Renal cortical epithelial cell (primary cell): ENCODE results near the gene HIRA. TPM values are rescaled to one million over a fixed set of nuclear protein-coding genes. Genes with fewer than 3 reads are reported as not detected.

Experiments
- DNase-seq: peaks from one replicate; pipeline ENCODE4 v3.0.0-alpha.2; 2011; ENCODE audit warnings: low read depth
- total RNA-seq: library from RNA; depleted of rRNA; stranded (reverse); fragments of >200 nt; gene quantifications from 2 replicates; pipeline ENCODE4 v1.2.3, GENCODE V29; 2014

Gene HIRA
- total RNA-seq, 1 donor from 2014 or later: 41.5 TPM

DNA sequence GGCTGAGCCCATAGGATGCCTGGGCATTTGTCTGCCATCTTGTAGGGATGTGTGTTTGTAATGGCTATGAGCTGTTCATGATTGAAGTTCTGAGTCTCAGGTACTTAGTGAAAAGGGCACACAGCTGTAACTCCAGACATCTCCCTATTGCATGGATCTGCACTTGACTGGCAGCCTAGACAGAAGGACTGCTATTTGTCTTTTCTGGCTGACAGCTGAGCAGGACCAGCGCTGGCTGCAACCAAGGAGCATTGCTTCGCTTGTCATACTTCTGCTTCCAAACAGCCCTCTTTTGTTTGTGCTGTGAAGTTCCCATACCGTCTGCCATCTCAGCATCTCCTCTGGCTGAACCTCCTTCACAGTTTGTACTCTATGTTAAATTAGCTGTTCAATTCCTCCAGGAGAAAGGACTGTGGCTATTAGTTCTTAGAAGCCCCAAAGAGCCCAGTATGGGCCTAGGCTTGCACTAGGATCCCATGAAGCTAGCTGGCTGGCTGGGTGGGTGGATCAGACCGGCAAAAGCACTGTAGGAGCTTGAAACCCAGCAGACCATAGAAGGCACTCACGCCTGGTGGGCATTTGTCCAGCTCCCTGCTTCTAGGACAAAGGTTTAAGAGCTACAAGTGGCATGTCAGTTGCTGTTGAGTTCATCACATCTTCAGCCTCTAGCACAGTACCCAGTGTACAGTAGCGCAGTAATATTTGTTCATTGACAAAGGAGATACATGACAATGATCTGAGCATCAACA, 20.4 kb downstream of the HIRA start:
- DNase-seq: peak; percentile 30

DNA sequence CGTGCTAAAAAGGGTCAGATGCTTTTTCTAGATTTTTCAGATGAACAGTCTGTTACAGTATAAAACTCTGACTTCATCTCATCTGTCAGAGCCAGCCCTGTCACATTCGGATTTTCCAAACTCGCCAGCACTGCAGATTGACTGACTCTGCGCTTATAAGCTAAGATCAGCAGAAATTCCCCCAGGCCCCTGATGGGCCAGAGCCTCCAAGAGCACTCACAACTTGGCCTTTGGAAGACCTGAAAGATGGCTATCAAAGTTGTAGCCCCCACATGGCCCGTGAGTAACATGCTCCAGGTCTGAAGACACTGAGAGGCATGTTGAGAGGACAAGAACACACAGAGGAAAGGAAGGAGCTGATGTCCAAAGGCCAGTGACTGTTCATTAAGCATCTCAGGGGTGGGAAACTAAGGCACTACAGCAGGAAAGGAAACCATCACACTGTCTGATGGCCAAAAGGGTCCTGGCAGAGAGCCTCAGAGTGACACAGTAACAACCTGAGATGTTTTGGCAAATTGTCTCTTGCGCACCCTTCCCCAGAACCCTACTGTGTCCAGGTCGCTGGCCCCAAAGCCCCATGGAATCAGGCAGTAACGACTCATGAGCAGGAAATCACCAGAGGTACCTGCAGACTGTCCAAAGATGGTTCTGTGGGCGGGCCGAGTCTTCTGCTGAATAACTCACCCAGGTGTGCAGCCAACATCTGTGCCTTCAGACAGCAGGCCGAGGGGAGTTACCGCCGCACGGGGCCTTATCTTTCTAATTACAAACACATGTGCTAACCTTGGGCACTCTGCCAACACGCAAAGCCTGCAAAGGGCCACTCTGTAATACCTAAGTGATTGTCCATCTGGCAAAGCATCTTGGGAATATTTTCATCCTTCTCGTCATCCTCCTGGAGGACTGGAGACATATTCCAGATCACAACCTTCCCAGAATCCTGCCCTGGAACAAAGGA, 23.6 kb downstream of the HIRA start:
- no peak for DNase-seq

DNA sequence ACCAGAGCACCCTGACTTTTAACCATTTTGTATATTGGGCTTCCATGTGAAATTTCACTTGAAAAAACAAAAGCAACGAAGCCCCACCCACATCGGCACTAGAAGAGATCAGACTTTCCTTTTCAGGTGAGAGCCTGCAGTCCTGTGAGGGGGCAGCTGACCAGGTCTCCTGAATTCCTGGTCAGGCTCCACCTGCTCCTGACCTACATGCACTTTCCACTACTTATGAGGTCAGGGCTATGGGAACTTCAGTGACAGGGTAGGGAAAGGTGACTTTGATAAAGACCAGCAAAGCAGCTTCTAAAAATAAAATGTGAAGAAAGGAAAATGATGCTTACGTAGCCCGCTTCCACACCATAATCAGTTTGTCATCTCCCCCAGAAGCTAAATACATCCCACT, 24.7 kb downstream of the HIRA start:
- DNase-seq: no peak

DNA sequence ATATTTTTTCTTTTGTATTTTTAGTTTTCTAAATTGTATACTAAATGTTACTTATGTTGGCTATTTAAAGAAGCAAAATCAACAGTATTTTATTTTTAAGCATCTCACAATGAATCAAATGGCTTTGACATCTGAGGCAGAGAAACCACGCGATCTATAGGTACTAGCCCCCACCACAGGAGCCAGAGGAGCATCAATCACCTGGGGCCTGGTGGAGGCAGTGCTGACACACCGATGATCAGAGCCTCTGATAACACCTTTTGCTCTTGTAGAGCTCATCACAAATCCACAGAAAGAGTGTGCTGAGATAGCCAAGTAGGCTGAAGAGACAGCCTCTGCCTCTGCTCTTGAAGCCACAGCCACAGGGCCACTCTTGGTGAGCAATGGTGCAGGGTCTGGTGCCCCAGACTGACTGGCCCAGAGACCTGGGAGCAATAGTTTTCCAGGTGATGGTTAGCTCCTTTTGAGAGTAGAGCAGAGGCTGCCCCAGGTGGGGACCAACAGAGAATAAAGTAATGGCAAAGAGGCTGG, 25.2 kb downstream of the HIRA start:
- DNase-seq: no peak

DNA sequence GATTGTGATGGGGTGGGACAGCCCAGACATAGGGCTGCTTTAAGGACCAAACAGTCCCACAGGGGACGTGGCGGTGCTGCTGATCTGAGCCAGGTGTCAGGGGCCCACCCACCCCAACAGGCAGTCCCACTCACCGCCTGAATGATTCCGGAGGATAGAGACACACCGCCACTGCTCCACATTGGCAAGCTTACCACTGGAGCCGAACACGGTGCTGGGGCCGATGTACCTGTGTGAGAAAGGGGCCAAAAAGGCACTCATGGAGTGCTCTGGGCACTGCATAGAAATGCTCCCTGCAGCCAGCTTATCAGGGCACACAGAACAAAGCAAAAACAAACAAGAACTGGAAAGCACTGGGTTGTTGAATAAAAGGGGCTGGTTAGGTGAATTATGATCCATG, 25.9 kb downstream of the HIRA start:
- no peak for DNase-seq

DNA sequence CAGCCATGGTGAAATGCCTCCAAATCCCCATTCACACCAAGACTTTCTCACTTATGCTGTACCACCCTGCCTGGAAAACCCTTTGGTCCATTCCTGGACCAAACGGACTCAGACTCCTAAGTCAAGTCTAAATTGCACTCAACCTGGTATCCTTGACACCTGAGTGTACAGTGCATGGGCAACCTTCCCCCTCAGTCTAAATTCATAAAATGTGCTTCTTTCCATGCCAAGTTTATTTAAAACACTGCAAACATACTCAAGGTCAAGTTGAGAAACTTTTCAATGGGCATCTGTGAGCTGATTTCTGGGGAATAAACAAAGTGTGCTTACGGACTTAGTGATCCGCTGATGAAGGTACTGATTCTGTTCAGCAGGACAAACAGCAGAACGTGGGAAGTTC, 26.4 kb downstream of the HIRA start:
- DNase-seq: no peak

DNA sequence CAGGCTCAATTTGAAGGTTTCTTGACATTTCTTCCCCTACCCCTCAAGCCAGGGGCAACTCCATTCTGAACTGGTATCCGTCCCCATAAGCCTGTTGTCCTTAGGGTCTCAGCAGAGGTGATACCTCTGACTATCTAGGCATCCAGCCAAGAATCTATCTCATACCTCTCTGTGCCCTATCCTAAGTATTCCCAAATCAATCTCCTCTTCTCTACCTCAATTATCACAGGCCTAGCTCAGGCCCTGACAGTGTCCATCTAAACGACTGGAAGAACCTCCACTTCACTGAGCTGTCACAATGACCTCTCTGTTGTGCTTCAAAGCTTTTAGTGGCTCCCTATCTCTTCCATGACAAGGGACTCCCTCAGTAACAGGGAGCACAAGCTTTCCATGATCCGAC, 26.9 kb downstream of the HIRA start:
- DNase-seq: no peak

DNA sequence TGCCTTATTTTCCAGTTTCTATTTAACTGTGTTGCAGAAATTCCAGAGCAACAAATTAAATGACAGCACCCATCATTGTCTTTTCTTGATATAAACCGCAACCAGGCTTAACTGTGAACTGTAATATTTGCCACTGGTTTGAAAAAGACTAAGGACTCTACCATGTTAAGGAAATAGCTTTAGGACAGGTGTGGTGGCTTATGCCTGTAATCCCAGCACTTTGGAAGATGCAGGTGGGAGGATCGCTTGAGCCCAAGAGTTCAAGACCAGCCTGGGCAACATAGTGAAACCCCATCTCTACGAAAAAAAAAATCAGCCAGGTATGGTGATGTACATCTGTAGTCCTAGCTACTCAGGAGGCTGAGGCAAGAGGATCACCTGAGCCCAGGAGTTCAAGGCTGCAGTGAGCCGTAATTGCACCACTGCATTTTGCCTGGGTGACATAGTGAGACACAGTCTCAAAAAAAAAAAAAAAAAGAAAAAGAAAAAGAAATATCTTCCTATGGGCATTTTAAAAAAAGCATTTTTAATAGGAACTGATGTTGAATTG, 28.8 kb downstream of the HIRA start:
- DNase-seq: no peak

DNA sequence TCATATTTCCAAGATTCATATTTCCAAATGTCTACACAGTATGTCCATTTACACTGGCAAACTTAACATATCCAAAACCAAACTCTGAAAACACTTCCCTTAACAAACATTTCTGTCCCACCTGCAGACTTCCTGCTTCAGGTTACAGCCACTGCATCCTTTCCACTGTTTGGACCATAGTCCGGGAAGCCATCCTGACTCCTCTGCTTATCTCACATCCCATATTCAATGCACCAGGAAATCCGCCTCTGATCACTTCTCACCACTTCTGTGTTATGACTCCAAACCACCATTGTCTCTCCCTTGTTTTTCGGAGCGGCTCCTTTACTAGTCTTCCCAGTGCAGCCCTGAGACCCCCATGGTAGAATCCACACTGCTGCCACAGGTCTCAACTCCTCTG, 30.1 kb downstream of the HIRA start:
- DNase-seq: no peak

DNA sequence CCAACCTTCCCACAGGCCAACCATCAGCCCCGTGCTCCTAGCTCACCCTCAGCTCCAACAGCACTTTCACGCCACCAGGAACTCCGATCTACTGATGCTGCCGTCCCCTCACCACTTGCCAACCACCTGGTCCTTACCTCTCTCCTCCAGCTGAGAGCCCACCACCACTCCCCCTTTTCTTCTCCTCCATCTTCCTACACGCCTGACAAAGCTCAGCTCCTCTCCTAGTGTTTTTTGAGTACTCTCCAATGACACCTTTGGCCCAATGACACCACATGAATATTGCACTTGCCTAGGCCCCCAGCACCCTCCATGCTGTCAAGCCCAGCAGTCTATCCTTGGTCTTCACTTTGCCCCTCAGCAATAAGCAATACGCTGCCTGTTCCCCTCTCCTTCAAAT, 30.7 kb downstream of the HIRA start:
- no peak for DNase-seq

DNA sequence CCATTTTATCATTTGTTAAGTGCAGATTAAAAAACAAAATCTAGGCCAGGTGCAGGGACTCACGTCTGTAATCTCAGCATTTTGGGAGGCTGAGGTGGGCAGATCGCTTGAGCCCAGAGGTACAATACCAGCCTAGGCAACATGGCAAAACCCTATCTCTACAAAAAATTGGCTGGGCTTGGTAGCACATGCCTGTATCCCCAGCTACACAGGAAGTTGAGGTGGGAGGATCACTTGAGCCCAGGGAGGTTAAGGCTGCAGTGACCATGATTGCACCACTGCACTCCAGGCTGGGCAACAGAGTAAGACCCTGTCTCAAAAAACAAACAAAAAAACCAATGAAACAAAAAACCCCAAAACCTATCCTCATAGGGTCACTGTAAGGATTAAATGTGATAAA, 32.9 kb downstream of the HIRA start:
- no peak for DNase-seq

DNA sequence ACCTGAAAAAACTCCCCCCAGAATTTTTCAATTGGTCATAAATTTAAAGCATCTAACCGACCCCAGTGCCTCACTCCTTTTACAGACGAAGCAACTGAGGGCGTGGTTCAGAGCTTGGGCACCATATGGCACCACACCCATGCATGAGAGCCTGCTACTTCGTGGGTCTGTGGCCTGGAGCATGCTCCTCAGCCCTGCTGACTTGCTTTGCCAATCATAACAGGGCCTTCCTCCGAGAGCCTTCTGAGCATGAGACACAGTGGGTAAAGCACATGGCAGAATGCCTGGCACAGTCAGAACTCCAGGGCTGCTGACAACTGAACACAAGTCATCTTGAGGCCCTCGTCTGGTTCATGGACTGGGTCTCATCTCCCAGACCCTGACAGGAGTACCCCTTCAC, 33.3 kb downstream of the HIRA start:
- no peak for DNase-seq

DNA sequence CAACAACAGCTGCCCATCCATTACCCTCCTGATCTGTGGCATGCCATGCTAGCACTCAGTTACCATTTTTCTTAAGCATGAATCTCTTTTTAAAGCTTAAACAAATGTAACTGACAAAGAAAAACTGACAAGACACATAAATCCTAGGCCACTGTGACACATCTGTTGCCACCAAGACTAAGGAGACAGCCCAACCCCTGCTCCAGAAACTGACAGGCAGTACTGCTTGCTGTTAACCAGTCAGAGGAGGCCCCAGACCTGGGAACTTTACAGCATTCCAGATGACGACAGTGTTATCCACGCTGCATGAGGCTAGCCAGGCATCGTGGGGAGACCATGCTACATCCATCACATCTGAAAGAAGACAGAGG, 33.8 kb downstream of the HIRA start:
- DNase-seq: no peak

DNA sequence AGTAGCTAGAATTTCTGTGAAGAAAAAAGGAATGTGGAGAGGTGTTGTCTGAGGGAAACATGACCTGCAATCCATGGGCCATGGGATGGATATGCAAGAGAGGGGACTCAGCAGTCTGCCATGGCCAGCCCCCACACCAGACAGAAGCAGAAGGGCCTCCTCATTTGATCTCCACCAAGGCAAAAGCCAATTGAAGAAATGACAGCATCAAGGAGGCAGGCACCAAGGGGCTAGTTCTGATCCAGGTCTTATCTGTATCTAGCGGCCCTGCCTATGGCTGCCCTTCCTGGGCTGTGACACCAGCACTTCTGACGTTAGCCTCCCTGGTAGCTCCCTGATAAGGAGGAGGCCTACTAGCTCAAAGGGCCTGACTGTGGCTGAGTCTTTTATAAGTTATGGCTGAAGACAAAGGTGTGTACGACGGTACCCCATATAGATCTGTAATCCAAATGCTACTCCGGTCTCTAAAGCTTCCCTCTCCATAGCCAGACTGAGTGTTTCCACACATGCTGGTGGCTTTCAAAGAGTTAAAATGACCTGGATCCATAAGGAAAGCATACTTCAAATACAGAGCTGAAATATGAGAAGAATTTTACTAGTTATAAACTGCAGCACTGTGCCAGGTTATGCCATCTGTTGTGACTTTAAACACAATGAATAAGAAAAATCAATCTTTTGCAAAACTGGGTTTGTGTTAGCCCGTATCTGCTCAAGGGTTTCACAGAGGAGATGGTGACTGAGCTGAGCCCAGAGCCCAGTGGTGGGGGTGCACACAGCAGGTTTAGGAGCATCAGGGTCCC, 34.4 kb downstream of the HIRA start:
- no peak for DNase-seq

DNA sequence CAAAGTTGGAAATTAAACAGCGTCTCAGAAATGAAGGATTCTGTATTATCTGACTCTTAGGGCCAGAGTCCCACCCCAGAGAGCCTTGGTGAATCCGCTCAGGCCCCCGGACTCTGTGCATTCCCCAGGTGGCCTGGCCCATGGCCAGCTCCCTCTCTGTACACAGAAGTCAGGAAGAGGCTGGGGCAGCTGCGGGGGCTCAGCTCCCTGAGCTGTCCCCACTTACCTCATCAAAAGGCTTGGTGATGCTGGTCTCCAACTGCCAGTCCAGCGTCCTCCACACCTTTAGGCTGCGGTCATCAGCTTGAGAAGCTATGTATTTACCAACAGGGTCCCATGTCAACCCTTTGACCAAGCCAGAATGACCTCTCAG, 35.0 kb downstream of the HIRA start:
- DNase-seq: no peak

DNA sequence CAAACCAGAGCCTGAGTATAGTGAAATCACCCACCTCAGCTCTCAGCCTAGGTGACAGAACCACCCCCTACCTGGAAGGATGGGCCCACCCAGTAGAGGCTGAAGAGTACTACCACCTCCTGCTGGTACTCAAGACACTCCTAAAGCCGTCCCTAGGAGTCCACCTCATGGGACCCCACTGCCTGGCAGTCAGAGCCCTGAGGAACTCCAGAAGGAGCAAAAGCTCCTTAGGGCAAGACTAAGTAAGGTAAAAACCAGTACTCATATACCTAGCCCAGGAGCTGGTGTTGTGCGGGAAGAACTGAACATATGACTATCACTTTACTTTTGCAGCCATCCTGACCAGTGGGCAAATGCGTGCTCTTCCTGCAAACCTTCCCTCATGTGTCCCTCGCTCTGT, 36.3 kb downstream of the HIRA start:
- no peak for DNase-seq

DNA sequence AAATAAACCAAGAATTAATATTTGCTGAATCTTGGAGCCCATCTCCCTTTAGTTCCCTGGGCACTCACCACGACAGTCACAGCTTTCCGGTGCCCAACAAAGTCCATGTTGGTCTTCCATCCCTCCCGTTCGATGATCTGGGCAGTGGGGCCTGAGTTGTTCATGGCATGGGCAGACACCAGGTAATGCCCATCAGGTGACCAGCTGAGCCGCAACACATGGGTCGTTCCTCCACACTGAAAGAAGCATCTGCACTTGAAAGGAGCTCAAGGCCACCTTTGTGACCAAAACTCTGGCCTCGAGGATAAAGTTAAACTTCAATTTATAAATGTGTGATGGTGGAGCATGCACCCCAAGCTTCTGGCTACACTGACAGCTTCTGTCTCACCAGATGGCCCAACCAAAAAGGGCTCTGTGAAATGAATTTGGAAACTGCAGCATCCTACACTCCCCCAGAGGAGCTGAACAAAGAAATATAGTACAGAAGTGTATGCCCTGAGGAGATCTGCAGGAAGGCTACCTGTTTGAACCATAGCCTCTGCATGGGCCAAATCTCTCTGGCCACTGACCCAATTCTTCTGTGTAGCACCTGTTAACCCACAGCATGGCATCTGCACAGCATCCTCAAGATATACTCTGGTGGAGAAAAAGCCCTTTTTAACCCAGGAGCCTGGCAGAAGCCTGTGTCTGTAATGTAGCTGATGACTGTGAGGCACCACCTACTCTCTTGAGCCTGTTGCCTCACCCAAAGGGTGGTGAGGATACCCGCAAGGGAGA, 37.1 kb downstream of the HIRA start:
- DNase-seq: no peak

DNA sequence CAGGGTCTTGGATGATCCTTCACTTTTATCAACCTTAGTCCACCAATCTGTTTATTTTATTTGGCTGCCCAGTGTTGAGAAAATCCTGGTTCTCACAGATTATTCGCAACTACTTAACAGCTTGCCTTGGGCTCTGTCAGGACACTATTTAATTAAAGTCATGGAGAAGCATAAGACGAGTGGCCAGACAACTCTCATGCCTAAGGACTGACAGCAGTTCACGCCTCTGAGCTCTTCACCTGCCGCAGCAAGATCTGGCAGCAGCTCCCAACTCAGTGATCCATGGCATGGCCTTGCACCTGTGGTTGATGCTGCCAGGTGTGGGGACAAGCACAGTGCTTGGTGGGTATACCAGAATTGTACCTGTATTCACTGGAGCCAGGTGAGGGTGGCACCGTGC, 37.8 kb downstream of the HIRA start:
- no peak for DNase-seq

DNA sequence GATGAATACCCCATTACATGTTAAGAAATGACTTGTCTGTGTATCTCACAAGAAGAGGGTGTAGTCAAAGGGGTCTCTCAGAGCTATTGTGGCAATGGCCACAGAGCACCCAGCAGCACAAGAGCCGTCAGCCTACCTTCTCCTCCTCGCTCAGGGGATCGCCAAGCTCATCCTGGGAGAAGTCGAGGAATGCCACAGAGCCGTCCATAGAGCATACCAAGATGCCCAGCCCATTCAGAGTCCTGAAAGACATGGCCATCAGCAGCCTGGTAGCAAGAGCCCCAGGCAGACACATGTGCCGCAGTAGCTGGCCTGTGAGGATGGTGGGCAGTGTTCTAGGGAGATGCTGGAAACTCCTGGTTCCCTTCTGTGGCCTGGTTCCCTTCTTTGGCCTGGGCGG, 44.0 kb downstream of the HIRA start:
- DNase-seq: no peak

DNA sequence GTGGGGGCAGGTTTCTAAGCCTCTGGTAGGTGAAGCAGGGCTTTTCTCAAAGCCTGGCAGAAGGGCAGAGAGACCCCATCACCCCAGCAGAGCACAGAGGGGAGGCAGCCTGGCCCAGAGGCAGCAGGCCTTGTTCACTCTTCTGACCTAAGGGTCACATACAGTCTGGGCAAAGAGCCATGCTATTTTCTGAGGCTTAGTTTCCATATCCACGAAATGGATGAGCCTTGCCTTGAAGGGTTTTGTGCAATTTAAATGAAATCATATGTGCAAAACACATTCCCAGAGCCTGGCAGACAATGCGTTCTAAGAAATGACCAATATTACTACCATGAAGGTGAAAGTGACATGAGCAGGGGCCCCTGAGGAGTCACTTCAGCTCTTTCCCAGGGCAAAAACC, 44.5 kb downstream of the HIRA start:
- no peak for DNase-seq

DNA sequence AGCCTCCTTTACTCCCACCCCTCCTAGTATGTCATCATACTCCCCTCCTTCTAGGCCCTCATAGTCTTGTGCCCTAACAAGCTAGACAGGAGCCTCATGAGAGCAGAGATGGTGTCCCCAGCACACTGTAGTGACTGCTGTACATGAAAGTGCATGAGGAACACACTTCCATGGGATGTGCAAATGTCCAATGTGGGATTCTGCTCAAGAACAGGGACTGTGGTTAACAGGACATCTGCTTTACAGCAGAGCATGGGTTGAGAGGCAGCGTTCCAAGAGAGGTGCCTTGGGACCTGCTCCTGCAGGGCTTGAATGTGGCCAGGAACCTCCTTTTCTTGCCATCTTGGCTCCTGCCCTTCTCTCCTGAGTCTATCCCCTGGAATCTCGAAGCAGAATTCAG, 45.3 kb downstream of the HIRA start:
- no peak for DNase-seq
